Sigmoid colon (tissue), 4 donors: ENCODE results near the gene MUC5B.

Experiments used
- CTCF ChIP-seq, 4 experiments: fragments of 450-650 bp in 3 of 4; fragments of 200-600 bp in 1 of 4; IDR thresholded peaks; one replicate each; pipeline ENCODE4 v1.5.1; 2016 to 2019; ENCODE audit warnings: antibody characterized with exemption in 4 of 4, mild to moderate bottlenecking in 3 of 4, moderate library complexity in 2 of 4
- POLR2AphosphoS5 ChIP-seq, 4 donors: sonication (generic); formaldehyde crosslinking; IDR thresholded peaks; one replicate each; pipeline ENCODE4 v1.6.1; 2017; ENCODE audit warnings: antibody characterized with exemption in 4 of 4

DNA sequence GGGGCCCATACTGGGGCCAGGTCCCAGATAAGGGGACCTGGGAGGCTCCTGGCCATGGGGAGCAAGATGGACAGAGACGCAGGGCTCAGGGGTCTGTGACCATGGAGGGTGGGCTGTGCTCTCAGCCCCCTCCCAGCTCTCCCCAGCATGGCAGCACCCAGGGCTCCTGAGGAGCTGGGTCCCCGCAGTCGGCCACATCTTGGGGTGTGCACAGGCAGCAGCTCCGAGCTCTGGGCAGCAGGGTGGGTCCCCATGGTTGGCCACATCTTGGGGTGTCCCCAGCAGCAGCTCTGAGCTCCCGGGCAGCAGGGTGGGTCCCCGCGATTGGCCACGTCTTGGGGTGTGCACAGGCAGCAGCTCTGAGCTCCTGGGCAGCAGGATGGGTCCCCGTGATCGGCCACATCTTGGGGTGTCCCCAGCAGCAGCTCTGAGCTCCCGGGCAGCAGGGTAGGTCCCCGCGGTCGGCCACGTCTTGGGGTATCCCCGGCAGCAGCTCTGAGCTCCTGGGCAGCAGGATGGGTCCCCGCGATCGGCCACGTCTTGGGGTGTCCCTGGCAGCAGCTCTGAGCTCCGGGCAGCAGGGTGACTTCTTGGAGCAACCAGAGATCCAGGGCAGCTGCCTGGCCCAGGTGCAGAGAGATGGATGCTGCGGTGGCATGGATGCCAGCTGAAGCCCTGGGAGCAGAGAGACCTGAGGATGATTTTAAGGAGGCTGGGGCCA lies 18.3 kb upstream of the MUC5B start:
- TF ChIP-seq CTCF (IDR thresholded peaks at IDR 0.05) (no peak), POLR2AphosphoS5 (IDR thresholded peaks at IDR 0.05) (no peak)
